Erythroblast (primary cell): ENCODE data around the gene COG5.

ENCODE experiments used
- GATA1 ChIP-seq: IDR thresholded peaks from 2 replicates; pipeline ENCODE4 v1.6.1; 2011; ENCODE audit warnings: low read depth, mild to moderate bottlenecking, control low read depth, low read length, moderate library complexity
- POLR2A ChIP-seq: IDR thresholded peaks from 2 replicates; pipeline ENCODE4 v1.6.1; 2011; ENCODE audit warnings: mild to moderate bottlenecking, low read length

- TF ChIP-seq POLR2A, result no peak
- no peak for TF ChIP-seq GATA1
Observed at GRCh38 chr7:107228291-107228690, 335.4 kb downstream of the COG5 start.
